ENCODE measurements around the gene EXOC3. TPM values are rescaled to one million over a fixed set of nuclear protein-coding genes. Genes with fewer than 3 reads are reported as not detected.

The EXOC3 gene
- total RNA-seq, 1 donor from 2014 or later, result 59.5 TPM

DNA sequence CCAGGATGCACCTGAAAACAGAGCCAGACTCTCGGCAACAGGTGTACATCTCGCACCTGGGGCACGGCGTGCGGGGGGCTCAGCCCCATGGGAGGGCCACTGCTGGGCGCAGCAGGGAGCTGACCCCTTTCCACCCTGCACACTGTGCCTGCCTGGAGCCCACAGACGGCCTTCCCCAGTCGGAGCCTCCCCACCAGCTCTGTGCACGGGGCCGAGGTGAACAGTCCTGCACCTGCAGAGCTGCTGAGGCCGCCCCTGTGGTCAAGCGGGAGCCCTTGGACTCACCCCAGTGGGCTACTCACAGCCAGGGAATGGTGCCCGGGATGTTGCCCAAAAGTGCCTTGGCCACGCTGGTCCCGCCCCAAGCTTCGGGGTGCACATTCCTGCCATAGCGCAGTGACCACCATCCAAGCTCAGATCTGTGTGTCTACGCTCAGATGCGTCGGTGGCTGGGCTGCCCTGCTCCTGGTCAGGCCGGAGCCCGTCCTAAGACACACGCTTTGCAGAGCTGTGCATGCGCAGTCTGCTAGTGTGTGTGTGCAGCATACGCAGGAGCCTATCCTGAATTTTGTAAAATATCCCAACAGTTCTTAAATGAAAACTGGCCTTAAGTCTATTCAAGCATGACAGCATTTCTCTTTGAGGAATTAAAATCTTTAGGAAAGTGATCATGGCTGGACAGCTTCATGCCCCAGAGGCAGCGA, 8.4 kb upstream of the EXOC3 start:
- intact Hi-C loops (cut with DNase I), result loop anchor here (10.0 kb wide), 1 partner anchor 120 kb away; no protein-coding TSS in a partner anchor
- Histone ChIP-seq H3K27ac (no peak overlapping the region), H3K4me3 (no peak overlapping the region), H3K9me3 (no peaks in the 10 kb centered on the region), H3K36me3 (no peaks in the 10 kb centered on the region), H3K27me3 (no peaks in the 10 kb centered on the region), H3K4me1 (no peaks in the 10 kb centered on the region)
- TF ChIP-seq, protein P1, sequence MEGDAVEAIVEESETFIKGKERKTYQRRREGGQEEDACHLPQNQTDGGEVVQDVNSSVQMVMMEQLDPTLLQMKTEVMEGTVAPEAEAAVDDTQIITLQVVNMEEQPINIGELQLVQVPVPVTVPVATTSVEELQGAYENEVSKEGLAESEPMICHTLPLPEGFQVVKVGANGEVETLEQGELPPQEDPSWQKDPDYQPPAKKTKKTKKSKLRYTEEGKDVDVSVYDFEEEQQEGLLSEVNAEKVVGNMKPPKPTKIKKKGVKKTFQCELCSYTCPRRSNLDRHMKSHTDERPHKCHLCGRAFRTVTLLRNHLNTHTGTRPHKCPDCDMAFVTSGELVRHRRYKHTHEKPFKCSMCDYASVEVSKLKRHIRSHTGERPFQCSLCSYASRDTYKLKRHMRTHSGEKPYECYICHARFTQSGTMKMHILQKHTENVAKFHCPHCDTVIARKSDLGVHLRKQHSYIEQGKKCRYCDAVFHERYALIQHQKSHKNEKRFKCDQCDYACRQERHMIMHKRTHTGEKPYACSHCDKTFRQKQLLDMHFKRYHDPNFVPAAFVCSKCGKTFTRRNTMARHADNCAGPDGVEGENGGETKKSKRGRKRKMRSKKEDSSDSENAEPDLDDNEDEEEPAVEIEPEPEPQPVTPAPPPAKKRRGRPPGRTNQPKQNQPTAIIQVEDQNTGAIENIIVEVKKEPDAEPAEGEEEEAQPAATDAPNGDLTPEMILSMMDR (IDR thresholded peaks at IDR 0.05), result no peak
- no peak for ATAC-seq
- peak; percentile 60 for DNase-seq

DNA sequence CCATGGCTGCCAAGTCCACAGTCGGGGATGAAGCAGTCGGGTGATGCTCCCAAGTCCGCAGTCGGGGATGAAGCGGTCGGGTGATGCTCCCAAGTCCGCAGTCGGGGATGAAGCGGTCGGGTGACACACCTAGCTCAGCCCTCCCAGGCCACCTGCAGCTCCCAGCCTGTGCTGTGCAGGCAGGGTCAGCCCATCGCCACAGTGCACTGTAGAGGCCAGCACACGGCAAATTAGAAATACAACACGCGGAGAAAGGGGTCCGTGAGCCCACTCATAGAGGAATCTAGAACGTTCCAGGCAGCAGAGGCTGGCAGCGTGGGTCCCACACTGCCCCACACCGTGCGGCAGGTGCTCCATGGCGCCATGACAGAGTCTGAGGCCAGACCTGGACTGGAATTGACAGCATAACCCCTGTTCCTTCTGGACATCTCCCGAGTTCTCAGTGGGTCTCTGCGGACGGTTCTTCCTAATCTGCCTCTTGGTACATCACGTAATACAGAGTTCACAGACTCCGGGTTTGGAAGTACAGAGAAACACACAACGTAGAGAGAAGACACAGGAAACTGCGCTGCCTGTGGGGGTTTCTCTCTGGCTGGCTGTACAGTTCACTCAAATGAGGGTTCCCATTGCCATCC, 7.7 kb upstream of the EXOC3 start:
- Histone ChIP-seq H3K4me1 (no peaks in the 10 kb centered on the region), H3K36me3 (no peaks in the 10 kb centered on the region), H3K27ac (no peak overlapping the region), H3K27me3 (no peaks in the 10 kb centered on the region), H3K9me3 (no peaks in the 10 kb centered on the region), H3K4me3 (no peak overlapping the region)
- ATAC-seq (no peak), DNase-seq (peak; percentile 58)
- TF ChIP-seq, protein P1 (IDR thresholded peaks at IDR 0.05), result no peak
- intact Hi-C loops (cut with DNase I), result loop anchor here (10.0 kb wide), 1 partner anchor 120 kb away; no protein-coding TSS in a partner anchor

DNA sequence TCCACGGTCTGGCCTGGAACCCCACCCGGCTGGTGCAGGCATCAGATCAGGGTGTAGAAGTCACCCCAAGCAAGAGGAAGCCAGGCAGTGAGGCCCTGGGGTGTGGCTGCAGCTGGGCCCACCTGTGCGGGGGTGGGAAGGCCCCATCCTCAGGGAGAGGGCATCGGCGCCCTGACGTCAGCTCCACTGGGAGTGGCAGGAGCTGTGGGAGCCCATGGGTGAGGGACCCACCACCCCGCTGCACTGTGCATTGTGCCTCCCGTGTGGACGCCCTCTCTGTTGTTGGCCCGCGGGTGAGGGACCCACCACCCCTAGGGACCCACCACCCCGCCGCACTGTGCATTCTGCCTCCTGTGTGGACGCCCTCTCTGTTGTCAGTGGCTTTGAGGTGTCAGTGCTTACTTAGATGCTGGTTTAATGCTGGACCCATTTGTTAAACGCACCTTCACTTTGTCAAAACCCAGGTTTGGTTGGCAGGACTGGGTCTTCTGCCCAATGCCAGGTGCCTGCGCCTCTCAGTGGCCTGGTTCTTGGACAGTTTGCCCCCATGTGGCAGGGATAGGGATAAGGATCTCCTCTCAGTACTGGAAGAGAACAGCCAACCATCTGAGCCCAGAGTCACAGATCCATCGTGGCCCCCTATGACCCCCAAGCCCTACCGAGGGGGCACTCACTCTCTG, 6.9 kb upstream of the EXOC3 start:
- Histone ChIP-seq H3K4me1 (no peaks in the 10 kb centered on the region), H3K27ac (no peak overlapping the region), H3K4me3 (no peak overlapping the region), H3K9me3 (no peaks in the 10 kb centered on the region), H3K36me3 (no peaks in the 10 kb centered on the region), H3K27me3 (no peaks in the 10 kb centered on the region)
- ATAC-seq (no peak), DNase-seq (peak; percentile 53)
- intact Hi-C loops (cut with DNase I), result loop anchor here (10.0 kb wide), 1 partner anchor 121 kb away; no protein-coding TSS in a partner anchor
- TF ChIP-seq, protein P1 (IDR thresholded peaks at IDR 0.05), result peak; percentile 24

DNA sequence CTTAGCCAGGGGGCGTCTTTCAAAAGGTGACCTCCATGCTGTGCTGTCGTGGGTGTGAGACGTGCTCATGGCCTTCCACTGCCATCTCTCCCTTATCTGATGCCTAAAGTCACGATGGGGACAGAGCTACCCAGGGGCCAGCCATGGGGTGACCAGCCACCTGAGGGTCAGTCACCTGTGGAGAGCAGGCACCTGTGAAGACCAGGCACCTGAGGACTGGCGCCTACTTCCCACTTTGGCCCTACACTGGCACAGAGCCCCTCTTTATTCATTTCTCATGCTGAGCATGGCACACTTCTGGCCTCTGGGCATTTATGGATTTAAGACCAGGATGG, 6.4 kb upstream of the EXOC3 start:
- no peak for ATAC-seq
- H3K27ac ChIP-seq, result no peak overlapping the region
- H3K4me1 ChIP-seq, result no peaks in the 10 kb centered on the region
- intact Hi-C loops (cut with DNase I), result loop anchor here (10.0 kb wide), 1 partner anchor 122 kb away; no protein-coding TSS in a partner anchor
- no peaks in the 10 kb centered on the region for H3K27me3 ChIP-seq
- TF ChIP-seq, protein P1 (IDR thresholded peaks at IDR 0.05), result peak; percentile 2
- no peak for DNase-seq
- H3K9me3 ChIP-seq, result no peaks in the 10 kb centered on the region
- H3K4me3 ChIP-seq, result no peak overlapping the region
- no peaks in the 10 kb centered on the region for H3K36me3 ChIP-seq

DNA sequence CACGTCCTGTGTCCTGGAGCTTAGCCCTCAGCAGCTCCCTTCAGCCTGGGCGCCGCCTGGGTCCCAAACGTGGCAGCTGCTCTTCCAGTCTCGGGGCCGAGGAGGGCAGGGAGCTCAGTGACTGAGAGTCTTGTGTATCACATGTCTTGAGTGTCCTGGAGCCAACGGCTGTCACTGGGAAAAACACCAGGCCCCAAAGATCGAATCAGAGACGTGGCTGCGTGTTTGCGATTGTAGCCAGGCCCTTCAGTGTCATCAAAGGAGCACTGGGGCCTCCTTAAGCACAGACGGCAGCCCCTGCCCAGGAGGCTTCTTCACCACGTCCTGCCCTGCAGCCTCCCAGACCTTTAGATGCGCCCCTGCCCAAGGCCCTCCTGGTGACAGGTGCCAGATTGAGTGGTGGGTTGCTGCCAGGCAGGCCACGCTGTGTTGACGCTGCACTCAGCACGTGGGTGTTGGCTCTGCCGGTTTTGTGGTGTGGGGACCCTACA, 5.7 kb upstream of the EXOC3 start:
- H3K36me3 ChIP-seq, result no peaks in the 10 kb centered on the region
- H3K4me1 ChIP-seq, result peaks cover 7% of the 10 kb centered on the region
- no peak overlapping the region for H3K27ac ChIP-seq
- no peaks in the 10 kb centered on the region for H3K27me3 ChIP-seq
- TF ChIP-seq, protein P1 (IDR thresholded peaks at IDR 0.05), result no peak
- H3K4me3 ChIP-seq, result no peak overlapping the region
- intact Hi-C loops (cut with DNase I), result loop anchor here (10.0 kb wide), 1 partner anchor 123 kb away; no protein-coding TSS in a partner anchor
- ATAC-seq, result no peak
- DNase-seq, result peak; percentile 52
- no peaks in the 10 kb centered on the region for H3K9me3 ChIP-seq

Data from upper lobe of right lung (tissue), 1 donor.